ENCODE measurements around the gene MAPK1. TPM values are rescaled to one million over a fixed set of nuclear protein-coding genes. Genes with fewer than 3 reads are reported as not detected.

The MAPK1 gene
- total RNA-seq, 1 experiment from 2014 or later, result 122 TPM

DNA sequence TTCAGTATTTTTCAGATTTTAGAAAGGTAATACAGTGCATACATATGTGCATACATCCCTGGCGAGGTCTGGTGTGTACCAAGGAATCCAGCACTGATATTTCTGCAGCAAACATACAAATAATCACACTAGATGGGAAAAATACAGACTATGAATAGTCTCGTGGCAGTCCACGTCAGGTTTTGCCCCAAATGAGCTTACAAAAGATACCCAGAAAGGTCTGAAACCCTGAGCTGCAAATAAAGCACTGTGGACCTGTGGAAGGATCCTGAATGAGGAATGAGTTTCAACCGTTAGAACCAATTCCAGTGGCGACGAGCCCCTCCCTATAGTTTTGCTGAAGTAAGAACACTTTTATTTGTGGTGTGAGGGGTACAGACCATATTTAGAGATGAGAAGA, 24.5 kb downstream of the MAPK1 start:
- intact Hi-C loops (cut with micrococcal nuclease; ENCODE audit: unreplicated experiment), result no loop called here
- CTCF ChIA-PET, result no interaction called here

DNA sequence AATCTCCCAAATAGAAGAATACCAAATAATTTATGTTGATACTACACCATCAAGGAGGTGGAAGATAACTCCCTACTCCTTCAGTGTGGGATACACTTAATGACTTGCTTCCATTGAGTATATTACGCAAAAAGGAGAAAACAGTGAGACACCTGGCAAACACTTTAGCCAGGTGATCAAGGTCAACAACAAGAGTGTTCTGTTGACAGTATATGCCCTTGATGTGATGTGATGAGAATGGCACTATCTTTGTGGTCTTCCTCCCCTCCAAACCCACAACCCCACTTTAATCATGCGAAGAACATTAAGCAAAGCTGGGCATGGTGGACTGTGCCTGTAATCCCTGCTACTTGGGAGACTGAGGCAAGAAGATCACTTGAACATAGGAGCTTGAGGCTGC, 26.0 kb downstream of the MAPK1 start:
- DNase-seq (ENCODE audit: low read depth, low spot score), result no peak
- no peak for ATAC-seq
- Histone ChIP-seq H3K27me3 (ENCODE audit: control insufficient read depth, insufficient read depth, low read length) (no peaks in the 10 kb centered on the region), H3K27ac (ENCODE audit: low read length) (no peak overlapping the region), H3K4me3 (ENCODE audit: low read depth in 2 of 2, low read length in 2 of 2) (no peak overlapping the region), H3K9me3 (ENCODE audit: control insufficient read depth, insufficient read depth, low read depth, low read length) (no peaks in the 10 kb centered on the region), H3K36me3 (ENCODE audit: control insufficient read depth, insufficient read depth, low read length) (no peaks in the 10 kb centered on the region), H3K4me1 (ENCODE audit: control insufficient read depth, insufficient read depth, low read length) (no peaks in the 10 kb centered on the region; the same call in 1 of the 2 replicates)
- BruUV-seq (replicated peaks), result no TSS peak
- POLR2A ChIA-PET, result no interaction called here
- in situ Hi-C loops (cut with HindIII; ENCODE audit: low pct_unique_long_range_greater_than_20kb, low sequenced_read_pairs), result no loop called here
- intact Hi-C loops (cut with micrococcal nuclease; ENCODE audit: unreplicated experiment), result no loop called here
- CTCF ChIA-PET, result no interaction called here
- no peak for TF ChIP-seq SIN3A (IDR thresholded peaks at IDR 0.05; ENCODE audit: borderline replicate concordance, insufficient read depth, low read depth, low read length)
- TF ChIP-seq, protein P1, sequence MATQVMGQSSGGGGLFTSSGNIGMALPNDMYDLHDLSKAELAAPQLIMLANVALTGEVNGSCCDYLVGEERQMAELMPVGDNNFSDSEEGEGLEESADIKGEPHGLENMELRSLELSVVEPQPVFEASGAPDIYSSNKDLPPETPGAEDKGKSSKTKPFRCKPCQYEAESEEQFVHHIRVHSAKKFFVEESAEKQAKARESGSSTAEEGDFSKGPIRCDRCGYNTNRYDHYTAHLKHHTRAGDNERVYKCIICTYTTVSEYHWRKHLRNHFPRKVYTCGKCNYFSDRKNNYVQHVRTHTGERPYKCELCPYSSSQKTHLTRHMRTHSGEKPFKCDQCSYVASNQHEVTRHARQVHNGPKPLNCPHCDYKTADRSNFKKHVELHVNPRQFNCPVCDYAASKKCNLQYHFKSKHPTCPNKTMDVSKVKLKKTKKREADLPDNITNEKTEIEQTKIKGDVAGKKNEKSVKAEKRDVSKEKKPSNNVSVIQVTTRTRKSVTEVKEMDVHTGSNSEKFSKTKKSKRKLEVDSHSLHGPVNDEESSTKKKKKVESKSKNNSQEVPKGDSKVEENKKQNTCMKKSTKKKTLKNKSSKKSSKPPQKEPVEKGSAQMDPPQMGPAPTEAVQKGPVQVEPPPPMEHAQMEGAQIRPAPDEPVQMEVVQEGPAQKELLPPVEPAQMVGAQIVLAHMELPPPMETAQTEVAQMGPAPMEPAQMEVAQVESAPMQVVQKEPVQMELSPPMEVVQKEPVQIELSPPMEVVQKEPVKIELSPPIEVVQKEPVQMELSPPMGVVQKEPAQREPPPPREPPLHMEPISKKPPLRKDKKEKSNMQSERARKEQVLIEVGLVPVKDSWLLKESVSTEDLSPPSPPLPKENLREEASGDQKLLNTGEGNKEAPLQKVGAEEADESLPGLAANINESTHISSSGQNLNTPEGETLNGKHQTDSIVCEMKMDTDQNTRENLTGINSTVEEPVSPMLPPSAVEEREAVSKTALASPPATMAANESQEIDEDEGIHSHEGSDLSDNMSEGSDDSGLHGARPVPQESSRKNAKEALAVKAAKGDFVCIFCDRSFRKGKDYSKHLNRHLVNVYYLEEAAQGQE (IDR thresholded peaks at IDR 0.05; ENCODE audit: insufficient read depth in 1 of 2, low read depth in 2 of 2, low read length in 1 of 2), result no peak
- no peak for TF ChIP-seq TCF7L2 (IDR thresholded peaks at IDR 0.05; ENCODE audit: low read depth, low read length)
- TF ChIP-seq POLR2AphosphoS5 (IDR thresholded peaks at IDR 0.05; ENCODE audit: low read depth, low read length), result no peak
- TF ChIP-seq, protein P2, sequence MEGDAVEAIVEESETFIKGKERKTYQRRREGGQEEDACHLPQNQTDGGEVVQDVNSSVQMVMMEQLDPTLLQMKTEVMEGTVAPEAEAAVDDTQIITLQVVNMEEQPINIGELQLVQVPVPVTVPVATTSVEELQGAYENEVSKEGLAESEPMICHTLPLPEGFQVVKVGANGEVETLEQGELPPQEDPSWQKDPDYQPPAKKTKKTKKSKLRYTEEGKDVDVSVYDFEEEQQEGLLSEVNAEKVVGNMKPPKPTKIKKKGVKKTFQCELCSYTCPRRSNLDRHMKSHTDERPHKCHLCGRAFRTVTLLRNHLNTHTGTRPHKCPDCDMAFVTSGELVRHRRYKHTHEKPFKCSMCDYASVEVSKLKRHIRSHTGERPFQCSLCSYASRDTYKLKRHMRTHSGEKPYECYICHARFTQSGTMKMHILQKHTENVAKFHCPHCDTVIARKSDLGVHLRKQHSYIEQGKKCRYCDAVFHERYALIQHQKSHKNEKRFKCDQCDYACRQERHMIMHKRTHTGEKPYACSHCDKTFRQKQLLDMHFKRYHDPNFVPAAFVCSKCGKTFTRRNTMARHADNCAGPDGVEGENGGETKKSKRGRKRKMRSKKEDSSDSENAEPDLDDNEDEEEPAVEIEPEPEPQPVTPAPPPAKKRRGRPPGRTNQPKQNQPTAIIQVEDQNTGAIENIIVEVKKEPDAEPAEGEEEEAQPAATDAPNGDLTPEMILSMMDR (IDR thresholded peaks at IDR 0.05), result no peak

More for the DNA sequence above, 24.5 kb downstream of the MAPK1 start:
- Histone ChIP-seq H3K27ac (ENCODE audit: low read length) (no peak overlapping the region), H3K4me3 (ENCODE audit: low read depth in 2 of 2, low read length in 2 of 2) (no peak overlapping the region), H3K27me3 (ENCODE audit: control insufficient read depth, insufficient read depth, low read length) (no peaks in the 10 kb centered on the region), H3K9me3 (ENCODE audit: control insufficient read depth, insufficient read depth, low read depth, low read length) (no peaks in the 10 kb centered on the region), H3K36me3 (ENCODE audit: control insufficient read depth, insufficient read depth, low read length) (no peaks in the 10 kb centered on the region), H3K4me1 (ENCODE audit: control insufficient read depth, insufficient read depth, low read length) (no peaks in the 10 kb centered on the region)
- TF ChIP-seq, protein P2 (IDR thresholded peaks at IDR 0.05), result no peak
- TF ChIP-seq SIN3A (IDR thresholded peaks at IDR 0.05; ENCODE audit: borderline replicate concordance, insufficient read depth, low read depth, low read length) (no peak), POLR2AphosphoS5 (IDR thresholded peaks at IDR 0.05; ENCODE audit: low read depth, low read length) (no peak), TCF7L2 (IDR thresholded peaks at IDR 0.05; ENCODE audit: low read depth, low read length) (no peak)
- TF ChIP-seq, protein P1 (IDR thresholded peaks at IDR 0.05; ENCODE audit: insufficient read depth in 1 of 2, low read depth in 2 of 2, low read length in 1 of 2), result no peak
- in situ Hi-C loops (cut with HindIII; ENCODE audit: low pct_unique_long_range_greater_than_20kb, low sequenced_read_pairs), result no loop called here
- ATAC-seq (no peak), DNase-seq (ENCODE audit: low read depth, low spot score) (no peak)
- no TSS peak for BruUV-seq (replicated peaks)
- POLR2A ChIA-PET, result no interaction called here
